GM18502 (cell line): Measurements from ENCODE around the gene MINDY3.

Source experiments
- ATAC-seq: cut with Tn5 transposase; IDR thresholded peaks from one replicate; pipeline ENCODE4 v1.9.1; 2021; ENCODE audit warnings: mild to moderate bottlenecking; ENCODE audit not compliant: unreplicated experiment, poor library complexity

MINDY3 gene

DNA sequence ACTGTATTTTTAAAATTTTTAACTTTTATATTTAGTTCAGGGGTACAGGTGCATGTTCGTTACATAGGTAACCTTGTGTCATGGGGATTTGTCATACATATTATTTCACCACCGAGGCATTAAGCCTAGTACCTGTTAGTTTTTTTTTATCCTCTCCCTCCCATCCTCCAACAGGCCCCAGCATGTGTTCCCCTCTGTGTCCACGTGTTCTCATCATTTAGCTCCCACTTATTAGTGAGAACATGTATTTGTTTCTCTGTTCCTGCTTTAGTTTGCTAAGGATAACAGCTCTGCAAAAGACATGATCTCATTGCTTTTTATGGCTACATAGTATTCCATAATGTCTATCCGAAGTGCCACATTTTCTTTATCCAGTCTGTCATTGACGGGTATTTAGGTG is 118.2 kb downstream of the MINDY3 start:
- no peak for ATAC-seq

DNA sequence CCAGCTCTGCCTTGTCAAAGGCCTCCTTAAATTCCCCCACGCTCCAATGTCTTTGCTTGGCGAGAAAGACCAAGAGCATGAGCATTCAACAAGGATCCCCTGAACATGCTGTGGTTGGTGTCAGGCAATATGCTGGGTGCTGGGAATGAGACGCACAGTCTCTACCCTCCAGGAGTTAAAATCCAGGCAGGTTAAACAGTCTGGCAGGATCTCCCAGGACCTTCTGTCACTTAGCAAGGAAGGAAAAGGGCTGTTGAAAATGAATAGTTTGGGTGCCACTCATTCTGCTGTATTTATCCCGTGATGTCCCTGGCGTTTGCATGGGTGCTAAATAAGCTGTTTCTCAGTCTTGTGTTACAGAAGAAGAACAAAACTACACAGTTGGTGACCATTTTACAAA is 118.7 kb downstream of the MINDY3 start:
- no peak for ATAC-seq

DNA sequence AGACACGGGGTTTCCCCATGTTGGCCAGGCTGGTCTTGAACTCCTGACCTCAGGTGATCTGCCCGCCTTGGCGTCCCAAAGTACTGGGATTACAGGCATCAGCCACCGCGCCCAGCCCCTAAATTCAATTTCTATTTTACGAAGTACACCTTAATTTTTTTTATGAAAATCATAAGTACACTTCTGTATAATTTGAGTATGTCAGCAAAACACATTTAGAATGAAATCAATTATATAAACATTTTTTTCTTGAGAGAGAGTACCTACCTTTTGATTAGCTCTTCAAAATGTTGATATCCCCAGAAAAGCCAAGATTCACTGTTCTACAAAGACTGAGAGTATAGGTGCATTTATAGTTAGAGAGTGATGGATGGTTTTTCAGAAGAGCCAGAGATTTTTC is 120.0 kb downstream of the MINDY3 start:
- no peak for ATAC-seq

DNA sequence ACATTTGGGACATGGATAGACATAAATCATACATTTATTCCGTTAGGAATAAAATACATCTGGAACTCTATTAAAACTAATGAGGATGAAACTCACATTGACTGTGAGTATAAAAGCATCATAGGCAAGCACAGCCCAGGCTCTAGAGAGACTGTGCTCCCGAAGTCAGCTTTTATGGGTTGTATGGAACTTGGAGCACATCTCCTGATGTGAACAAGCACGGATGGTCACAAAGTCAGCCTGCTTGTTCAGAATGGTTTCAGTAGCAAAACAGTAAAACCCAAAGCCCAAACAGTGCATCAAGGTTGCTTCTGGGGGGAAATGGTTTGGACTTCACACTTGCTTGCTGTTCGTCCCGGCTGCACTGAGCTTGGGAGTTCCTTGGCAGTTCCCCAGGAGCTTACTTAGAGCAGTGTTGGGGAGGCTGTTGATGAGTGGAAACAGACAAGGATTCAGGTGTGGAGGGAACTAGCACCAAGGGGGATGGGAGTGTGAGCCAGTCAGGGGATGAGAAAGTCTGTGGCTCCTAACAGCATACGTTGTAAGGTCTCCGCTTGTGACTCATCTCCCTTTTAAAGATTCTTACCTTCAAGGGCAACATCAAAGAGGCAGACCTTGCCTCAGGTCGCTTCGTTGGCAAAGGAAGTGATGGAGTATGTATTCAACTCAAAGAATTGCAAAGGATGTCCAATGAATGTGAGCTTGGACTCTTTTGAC is 120.9 kb downstream of the MINDY3 start:
- ATAC-seq: no peak

DNA sequence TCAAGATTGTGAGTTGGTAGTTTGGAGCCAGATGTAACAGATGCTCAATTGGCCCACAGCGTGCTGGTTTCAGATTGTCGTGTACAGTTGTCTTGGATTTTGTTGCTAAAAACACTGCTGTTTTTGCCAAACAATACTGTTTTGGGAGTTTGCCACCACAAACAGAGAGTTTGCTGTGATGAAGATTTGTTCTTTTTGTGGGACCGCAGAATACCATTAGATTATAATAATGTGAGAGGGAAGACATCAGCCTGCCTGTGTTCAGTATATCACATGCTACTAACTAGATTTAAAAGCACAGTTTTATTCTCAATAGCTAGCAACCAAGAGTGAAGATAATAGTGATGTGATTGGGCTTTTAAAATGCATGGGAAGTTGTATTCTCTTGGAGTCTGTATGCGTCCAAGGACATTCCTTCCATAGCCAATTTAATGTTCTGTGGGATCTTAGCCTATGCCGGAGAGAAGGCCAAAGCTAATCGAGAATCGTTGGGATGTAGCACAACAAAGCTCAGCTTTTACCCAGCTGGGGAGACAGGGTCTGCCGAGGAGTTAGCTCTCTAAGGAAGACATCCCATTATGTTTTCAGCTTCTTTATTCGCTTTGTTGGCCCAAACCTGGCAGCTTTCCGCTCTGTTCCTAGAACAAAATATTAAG is 121.9 kb downstream of the MINDY3 start:
- no peak for ATAC-seq

DNA sequence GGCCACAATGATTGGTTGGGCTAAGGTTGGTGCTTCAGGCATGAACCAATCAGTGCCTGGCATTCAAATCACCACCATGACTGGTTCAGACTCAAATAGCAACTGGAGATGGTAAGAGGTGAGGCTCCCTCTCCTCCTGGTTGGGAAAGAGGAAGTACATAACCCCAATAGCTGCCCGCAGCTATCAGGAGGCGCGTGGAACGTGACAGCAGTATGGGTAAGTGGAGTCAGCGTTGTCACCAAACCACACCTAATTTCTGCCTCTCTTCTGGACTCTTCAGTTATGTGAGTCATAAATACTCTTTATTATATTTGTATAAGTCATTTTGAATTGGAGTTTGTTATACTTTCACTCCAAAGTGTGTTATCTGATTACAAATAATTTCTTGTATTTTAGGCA is 122.7 kb downstream of the MINDY3 start:
- no peak for ATAC-seq

DNA sequence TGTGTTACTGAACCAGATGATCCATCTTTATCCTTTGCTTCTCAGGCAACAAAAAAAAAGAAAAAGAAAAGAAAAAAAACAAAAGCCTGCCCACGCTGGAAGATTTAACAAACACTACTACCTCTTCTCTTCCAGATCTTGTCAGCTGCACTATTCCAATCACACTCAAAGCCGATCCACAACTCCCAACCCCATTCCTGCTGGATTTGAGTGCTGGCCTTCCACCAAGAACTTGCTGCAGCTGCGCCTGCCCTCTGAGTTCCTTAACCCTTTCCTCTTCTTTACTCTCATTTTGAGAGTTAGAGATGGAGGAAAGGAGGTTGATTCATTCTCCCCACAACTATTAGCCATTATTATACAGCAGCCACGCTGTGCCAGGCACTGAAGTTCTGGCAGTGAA is 124.5 kb downstream of the MINDY3 start:
- ATAC-seq: no peak

DNA sequence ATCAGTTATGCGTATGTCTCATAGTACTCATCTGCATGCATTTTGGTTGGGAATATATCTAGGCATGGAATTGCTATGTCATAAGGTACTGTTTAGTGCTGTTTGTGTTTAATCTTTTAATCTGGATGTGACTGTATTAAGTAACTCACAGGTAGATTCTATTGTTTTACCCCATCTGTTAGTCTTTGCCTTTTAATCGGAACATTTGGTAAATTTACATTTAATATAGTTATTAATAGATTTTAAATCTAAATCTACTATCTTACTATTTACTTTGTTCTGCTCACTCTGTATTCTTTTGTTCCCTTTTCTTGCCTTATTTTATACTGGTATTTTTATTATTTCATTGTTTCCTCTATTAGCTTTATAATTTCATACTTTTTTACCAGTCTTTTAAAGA is 130.0 kb downstream of the MINDY3 start:
- ATAC-seq: no peak

DNA sequence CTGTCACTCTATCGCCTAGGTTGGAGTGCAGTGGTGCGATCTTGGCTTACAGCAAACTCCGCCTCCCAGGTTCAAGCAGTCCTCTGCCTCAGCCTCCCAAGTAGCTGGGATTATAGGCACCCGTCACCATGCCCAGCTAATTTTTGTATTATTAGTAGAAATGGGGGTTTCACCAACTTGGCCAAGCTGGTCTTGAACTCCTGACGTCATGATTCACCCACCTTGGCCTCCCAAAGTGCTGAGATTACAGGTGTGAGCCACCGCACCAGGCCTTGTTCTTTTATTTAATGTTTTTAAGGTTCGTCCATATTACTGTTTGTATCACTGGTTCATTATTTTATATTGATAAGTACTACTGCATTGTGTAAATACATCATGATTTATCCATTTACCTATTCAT is 130.4 kb downstream of the MINDY3 start:
- ATAC-seq: no peak
